HG03354 (cell line): ENCODE results near the gene PCGF5.
"Not testable (repeated sequence)": the region's sequence is repeated elsewhere in the genome, so short reads cannot be mapped to it uniquely, and the experiment has no call there.

ENCODE experiments used
- ATAC-seq: cut with Tn5 transposase; IDR thresholded peaks from one replicate; pipeline ENCODE4 v1.9.1; 2021; ENCODE audit warnings: mild to moderate bottlenecking; ENCODE audit not compliant: unreplicated experiment, poor library complexity, severe bottlenecking

The PCGF5 gene

GRCh38 chr10:91313796-91314485 is 93.5 kb downstream of the PCGF5 start:
- no peak for ATAC-seq

GRCh38 chr10:91316486-91316885 is 96.0 kb downstream of the PCGF5 start:
- ATAC-seq: no peak

- ATAC-seq: no peak
Measured at GRCh38 chr10:91317541-91317940, 97.1 kb downstream of the PCGF5 start.

GRCh38 chr10:91319336-91319735 is 98.9 kb downstream of the PCGF5 start:
- no peak for ATAC-seq

- not testable (repeated sequence) for ATAC-seq
Measured at GRCh38 chr10:91323293-91323905, 102.9 kb downstream of the PCGF5 start.

- ATAC-seq: no peak
Measured at GRCh38 chr10:91328320-91328984, 108.0 kb downstream of the PCGF5 start.
